Hepatic stellate cell (primary cell): ENCODE results near the gene ETV1.

Experiments used
- DNase-seq: peaks from one replicate; pipeline ENCODE4 v3.0.0; 2011; ENCODE audit warnings: low spot score

The ETV1 gene

GRCh38 chr7:13986208-13986607 is 3.3 kb downstream of the ETV1 start:
- DNase-seq = no peak

GRCh38 chr7:13984831-13985685 is 4.4 kb downstream of the ETV1 start:
- no peak for DNase-seq

- no peak for DNase-seq
Observed at GRCh38 chr7:13984061-13984460, 5.4 kb downstream of the ETV1 start.

- DNase-seq = no peak
Observed at GRCh38 chr7:13982940-13983677, 6.4 kb downstream of the ETV1 start.

GRCh38 chr7:13981070-13981469 is 8.4 kb downstream of the ETV1 start:
- peak; percentile 55 for DNase-seq

GRCh38 chr7:13980474-13980873 is 9.0 kb downstream of the ETV1 start:
- no peak for DNase-seq

GRCh38 chr7:13979671-13980435 is 9.6 kb downstream of the ETV1 start:
- no peak for DNase-seq

GRCh38 chr7:13976594-13976993 is 12.9 kb downstream of the ETV1 start:
- DNase-seq = no peak

GRCh38 chr7:13965077-13965476 is 24.4 kb downstream of the ETV1 start:
- DNase-seq = no peak

GRCh38 chr7:13963925-13964324 is 25.5 kb downstream of the ETV1 start:
- no peak for DNase-seq

- no peak for DNase-seq
Observed at GRCh38 chr7:13955494-13955893, 34.0 kb downstream of the ETV1 start.

- DNase-seq = no peak
Observed at GRCh38 chr7:13953368-13953767, 36.1 kb downstream of the ETV1 start.

- DNase-seq = no peak
Observed at GRCh38 chr7:13952921-13953320, 36.5 kb downstream of the ETV1 start.

- DNase-seq = no peak
Observed at GRCh38 chr7:13949939-13950338, 39.5 kb downstream of the ETV1 start.

- no peak for DNase-seq
Observed at GRCh38 chr7:13949445-13949844, 40.0 kb downstream of the ETV1 start.

GRCh38 chr7:13948019-13948801 is 41.3 kb downstream of the ETV1 start:
- DNase-seq = no peak

- no peak for DNase-seq
Observed at GRCh38 chr7:13947535-13947934, 41.9 kb downstream of the ETV1 start.

GRCh38 chr7:13946181-13946580 is 43.3 kb downstream of the ETV1 start:
- DNase-seq = peak; percentile 8

GRCh38 chr7:13945670-13946069 is 43.8 kb downstream of the ETV1 start:
- DNase-seq = no peak

- DNase-seq = peak; percentile 5
Observed at GRCh38 chr7:13933536-13933935, 55.9 kb downstream of the ETV1 start.

GRCh38 chr7:13933091-13933490 is 56.4 kb downstream of the ETV1 start:
- peak; percentile 26 for DNase-seq

- DNase-seq = no peak
Observed at GRCh38 chr7:13932131-13932530, 57.3 kb downstream of the ETV1 start.
